Esophagus muscularis mucosa (tissue), 3 donors: ENCODE results near the gene RPS6KA5.

Source experiments
- CTCF ChIP-seq, 3 experiments: fragments of 200-600 bp in 2 of 3; fragments of 450-650 bp in 1 of 3; sonication (generic) in 2 of 3; IDR thresholded peaks; one replicate each; pipeline ENCODE4 v1.5.1; 2017 to 2019; ENCODE audit warnings: antibody characterized with exemption in 3 of 3, mild to moderate bottlenecking in 2 of 3, moderate library complexity in 1 of 3
- POLR2A ChIP-seq: fragments of 450-650 bp; IDR thresholded peaks from one replicate; pipeline ENCODE4 v1.6.1; 2017; ENCODE audit warnings: antibody characterized with exemption, moderate library complexity, mild to moderate bottlenecking, low read depth

- TF ChIP-seq CTCF (IDR thresholded peaks at IDR 0.05) (no peak), POLR2A (no peak)
Measured at GRCh38 chr14:90959344-90959743, 101.1 kb downstream of the RPS6KA5 start.
